HG03175 (cell line): ENCODE data around the gene PNPLA1.

ENCODE experiments used
- ATAC-seq: cut with Tn5 transposase; IDR thresholded peaks from one replicate; pipeline ENCODE4 v1.9.1; 2021; ENCODE audit warnings: mild to moderate bottlenecking, moderate library complexity; ENCODE audit not compliant: unreplicated experiment

The PNPLA1 gene

GRCh38 chr6:36246506-36247268, 23.2 kb upstream of the PNPLA1 start:
- no peak for ATAC-seq

- no peak for ATAC-seq
Observed at GRCh38 chr6:36247693-36248092, 22.2 kb upstream of the PNPLA1 start.

GRCh38 chr6:36248980-36249379, 20.9 kb upstream of the PNPLA1 start:
- no peak for ATAC-seq

GRCh38 chr6:36249536-36249935, 20.3 kb upstream of the PNPLA1 start:
- no peak for ATAC-seq

GRCh38 chr6:36252005-36252404, 17.9 kb upstream of the PNPLA1 start:
- ATAC-seq: no peak

GRCh38 chr6:36263390-36264000, 6.4 kb upstream of the PNPLA1 start:
- ATAC-seq: no peak

- no peak for ATAC-seq
Observed at GRCh38 chr6:36265744-36266143, 4.1 kb upstream of the PNPLA1 start.

GRCh38 chr6:36266913-36267644, 2.8 kb upstream of the PNPLA1 start:
- ATAC-seq: no peak

GRCh38 chr6:36267731-36268477, 2.0 kb upstream of the PNPLA1 start:
- no peak for ATAC-seq

GRCh38 chr6:36268478-36269275, 1.2 kb upstream of the PNPLA1 start:
- no peak for ATAC-seq

GRCh38 chr6:36272234-36272633, 2.4 kb downstream of the PNPLA1 start:
- ATAC-seq: no peak

GRCh38 chr6:36273067-36273466, 3.2 kb downstream of the PNPLA1 start:
- ATAC-seq: no peak

- no peak for ATAC-seq
Observed at GRCh38 chr6:36273802-36274514, 4.1 kb downstream of the PNPLA1 start.

- ATAC-seq: no peak
Observed at GRCh38 chr6:36276581-36277536, 7.0 kb downstream of the PNPLA1 start.

- no peak for ATAC-seq
Observed at GRCh38 chr6:36277946-36278470, 8.1 kb downstream of the PNPLA1 start.

- no peak for ATAC-seq
Observed at GRCh38 chr6:36280467-36280866, 10.6 kb downstream of the PNPLA1 start.

GRCh38 chr6:36280983-36281382, 11.1 kb downstream of the PNPLA1 start:
- no peak for ATAC-seq

GRCh38 chr6:36283608-36284007, 13.7 kb downstream of the PNPLA1 start:
- ATAC-seq: no peak
